SK-N-SH treated with all-trans-retinoic acid at 6 μM for 48 hours (cell line): Measurements from ENCODE around the gene CD48.

Experiments
- ARNTL ChIP-seq: fragments of 450-650 bp; formaldehyde crosslinking; IDR thresholded peaks from 2 replicates; pipeline ENCODE4 v1.5.0; 2020; ENCODE audit warnings: low read depth, mild to moderate bottlenecking, moderate library complexity, borderline replicate concordance
- CSDC2 ChIP-seq: fragments of 250-450 bp; sonication (Bioruptor Pico); IDR thresholded peaks from 2 replicates; pipeline ENCODE4 v1.5.0; 2020; ENCODE audit warnings: mild to moderate bottlenecking, moderate library complexity
- CSRNP3 ChIP-seq: fragments of 250-450 bp; sonication (Bioruptor Pico); IDR thresholded peaks from 2 replicates; pipeline ENCODE4 v1.5.1; 2021; ENCODE audit warnings: mild to moderate bottlenecking, moderate library complexity
- ESRRG ChIP-seq: fragments of 250-450 bp; sonication (Bioruptor Pico); IDR thresholded peaks from 2 replicates; pipeline ENCODE4 v1.6.1; 2021; ENCODE audit warnings: mild to moderate bottlenecking
- ISL1 ChIP-seq: fragments of 250-450 bp; sonication (Bioruptor Pico); IDR thresholded peaks from 2 replicates; pipeline ENCODE4 v2.1.2; 2022; ENCODE audit warnings: mild to moderate bottlenecking, moderate library complexity
- OSR1 ChIP-seq: fragments of 250-450 bp; sonication (Bioruptor Pico); IDR thresholded peaks from 2 replicates; pipeline ENCODE4 v1.8.0; 2022; ENCODE audit warnings: moderate library complexity, mild to moderate bottlenecking, inconsistent platforms
- POU6F1 ChIP-seq: fragments of 250-450 bp; sonication (Bioruptor Pico); IDR thresholded peaks from 2 replicates; pipeline ENCODE4 v1.8.0; 2021; ENCODE audit warnings: low read depth, mild to moderate bottlenecking, moderate library complexity, borderline replicate concordance
- PPARA ChIP-seq: fragments of 250-450 bp; sonication (Bioruptor Pico); IDR thresholded peaks from 2 replicates; pipeline ENCODE4 v1.5.0; 2020; ENCODE audit warnings: mild to moderate bottlenecking, borderline replicate concordance
- TCF4 ChIP-seq: fragments of 250-450 bp; sonication (Bioruptor Pico); IDR thresholded peaks from 2 replicates; pipeline ENCODE4 v1.8.0; 2021; ENCODE audit warnings: mild to moderate bottlenecking, moderate library complexity, borderline replicate concordance
- TSHZ2 ChIP-seq: fragments of 250-450 bp; sonication (Bioruptor Pico); IDR thresholded peaks from 2 replicates; pipeline ENCODE4 v1.5.0; 2020; ENCODE audit warnings: mild to moderate bottlenecking, moderate library complexity
- ZFP30 ChIP-seq: fragments of 450-650 bp; formaldehyde crosslinking; IDR thresholded peaks from 2 replicates; pipeline ENCODE4 v1.5.0; 2022; ENCODE audit warnings: mild to moderate bottlenecking, moderate library complexity
- ZNF70 ChIP-seq: fragments of 450-650 bp; formaldehyde crosslinking; IDR thresholded peaks from 2 replicates; pipeline ENCODE4 v1.5.0; 2020; ENCODE audit warnings: mild to moderate bottlenecking, moderate library complexity

GRCh38 chr1:160643138-160643537 lies 68.5 kb downstream of the CD48 start:
- no peak for TF ChIP-seq TCF4 (CRISPR knock-in tag)
- TF ChIP-seq CSDC2 (CRISPR knock-in tag): no peak
- no peak for TF ChIP-seq ESRRG (CRISPR knock-in tag)
- TF ChIP-seq ARNTL: no peak
- TF ChIP-seq ISL1: no peak
- TF ChIP-seq ZNF70 (CRISPR knock-in tag): no peak
- TF ChIP-seq PPARA (CRISPR knock-in tag): no peak
- TF ChIP-seq ZFP30 (CRISPR knock-in tag): no peak
- TF ChIP-seq CSRNP3: no peak
- no peak for TF ChIP-seq POU6F1 (CRISPR knock-in tag)
- TF ChIP-seq OSR1 (CRISPR knock-in tag): no peak
- no peak for TF ChIP-seq TSHZ2 (CRISPR knock-in tag)
